ENCODE data around the gene PMEPA1. TPM values are rescaled to one million over a fixed set of nuclear protein-coding genes. Genes with fewer than 3 reads are reported as not detected.

The PMEPA1 gene
- total RNA-seq, result 0.14 and 0.25 TPM in 2 replicates

- intact Hi-C loops (cut with micrococcal nuclease), result loop anchor here (1.0 to 2.0 kb wide), 2 partner anchors 8 to 91 kb away; no protein-coding TSS in a partner anchor
Measured at GRCh38 chr20:57709823-57710799, at the start of gene PMEPA1. TSS of gene PMEPA1 (minus strand) at chr20:57710015. CDS start at chr20:57709582, 433 bp downstream.

- intact Hi-C loops (cut with micrococcal nuclease), result no loop called here
Measured at GRCh38 chr20:57757767-57758166, 48.0 kb upstream of the PMEPA1 start.

- intact Hi-C loops (cut with micrococcal nuclease), result no loop called here
Measured at GRCh38 chr20:57756921-57757320, 47.1 kb upstream of the PMEPA1 start.

GRCh38 chr20:57756213-57756612, 46.4 kb upstream of the PMEPA1 start:
- intact Hi-C loops (cut with micrococcal nuclease), result no loop called here

GRCh38 chr20:57755609-57756008, 45.8 kb upstream of the PMEPA1 start:
- intact Hi-C loops (cut with micrococcal nuclease), result no loop called here

- intact Hi-C loops (cut with micrococcal nuclease), result no loop called here
Measured at GRCh38 chr20:57754190-57754589, 44.4 kb upstream of the PMEPA1 start.

- intact Hi-C loops (cut with micrococcal nuclease), result no loop called here
Measured at GRCh38 chr20:57753332-57754164, 43.7 kb upstream of the PMEPA1 start.

- intact Hi-C loops (cut with micrococcal nuclease), result no loop called here
Measured at GRCh38 chr20:57751411-57751810, 41.6 kb upstream of the PMEPA1 start.

- intact Hi-C loops (cut with micrococcal nuclease), result no loop called here
Measured at GRCh38 chr20:57749869-57750268, 40.1 kb upstream of the PMEPA1 start.

GRCh38 chr20:57749131-57749690, 39.4 kb upstream of the PMEPA1 start:
- intact Hi-C loops (cut with micrococcal nuclease), result no loop called here

GRCh38 chr20:57748601-57749130, 38.9 kb upstream of the PMEPA1 start:
- intact Hi-C loops (cut with micrococcal nuclease), result no loop called here

GRCh38 chr20:57747861-57748481, 38.2 kb upstream of the PMEPA1 start:
- intact Hi-C loops (cut with micrococcal nuclease), result no loop called here

- intact Hi-C loops (cut with micrococcal nuclease), result no loop called here
Measured at GRCh38 chr20:57746832-57747404, 37.1 kb upstream of the PMEPA1 start.

GRCh38 chr20:57746201-57746600, 36.4 kb upstream of the PMEPA1 start:
- intact Hi-C loops (cut with micrococcal nuclease), result no loop called here

GRCh38 chr20:57744206-57744605, 34.4 kb upstream of the PMEPA1 start:
- intact Hi-C loops (cut with micrococcal nuclease), result no loop called here

GRCh38 chr20:57743450-57744095, 33.8 kb upstream of the PMEPA1 start:
- intact Hi-C loops (cut with micrococcal nuclease), result no loop called here

GRCh38 chr20:57742507-57743181, 32.8 kb upstream of the PMEPA1 start:
- intact Hi-C loops (cut with micrococcal nuclease), result no loop called here

GRCh38 chr20:57738484-57738883, 28.7 kb upstream of the PMEPA1 start:
- intact Hi-C loops (cut with micrococcal nuclease), result no loop called here

- intact Hi-C loops (cut with micrococcal nuclease), result no loop called here
Measured at GRCh38 chr20:57738053-57738452, 28.2 kb upstream of the PMEPA1 start.
